HG03575 (cell line): ENCODE data around the gene GALNT2.

Experiments
- ATAC-seq: cut with Tn5 transposase; IDR thresholded peaks from one replicate; pipeline ENCODE4 v1.9.1; 2021; ENCODE audit not compliant: unreplicated experiment, insufficient number of reproducible peaks, low FRiP score; ENCODE audit errors: extremely low read depth

The GALNT2 gene

GRCh38 chr1:230289350-230289644, 222.3 kb downstream of the GALNT2 start:
- ATAC-seq: no peak

- no peak for ATAC-seq
These were observed 224.9 kb downstream of the GALNT2 start for GRCh38 chr1:230291731-230292620.

- ATAC-seq: no peak
These were observed 225.8 kb downstream of the GALNT2 start for GRCh38 chr1:230292689-230293389.

GRCh38 chr1:230293390-230293700, 226.3 kb downstream of the GALNT2 start:
- ATAC-seq: no peak

GRCh38 chr1:230295367-230295766, 228.3 kb downstream of the GALNT2 start:
- no peak for ATAC-seq

- no peak for ATAC-seq
These were observed 232.4 kb downstream of the GALNT2 start for GRCh38 chr1:230299191-230300006.

- no peak for ATAC-seq
These were observed 233.6 kb downstream of the GALNT2 start for GRCh38 chr1:230300322-230301301.

- ATAC-seq: no peak
These were observed 234.3 kb downstream of the GALNT2 start for GRCh38 chr1:230301322-230301721.

- ATAC-seq: no peak
These were observed 234.8 kb downstream of the GALNT2 start for GRCh38 chr1:230301822-230302221.

GRCh38 chr1:230303069-230303468, 236.0 kb downstream of the GALNT2 start:
- no peak for ATAC-seq

- no peak for ATAC-seq
These were observed 236.8 kb downstream of the GALNT2 start for GRCh38 chr1:230303822-230304221.

- ATAC-seq: no peak
These were observed 239.1 kb downstream of the GALNT2 start for GRCh38 chr1:230306169-230306568.

GRCh38 chr1:230307213-230307612, 240.2 kb downstream of the GALNT2 start:
- no peak for ATAC-seq

- ATAC-seq: no peak
These were observed 241.0 kb downstream of the GALNT2 start for GRCh38 chr1:230308039-230308438.

- no peak for ATAC-seq
These were observed 241.8 kb downstream of the GALNT2 start for GRCh38 chr1:230308821-230309220.

GRCh38 chr1:230309646-230310177, 242.7 kb downstream of the GALNT2 start:
- no peak for ATAC-seq

GRCh38 chr1:230310381-230311163, 243.5 kb downstream of the GALNT2 start:
- ATAC-seq: no peak

- ATAC-seq: no peak
These were observed 245.6 kb downstream of the GALNT2 start for GRCh38 chr1:230312676-230313075.
